Nephron progenitor cell (in vitro differentiated cells): Measurements from ENCODE around the gene MAP3K1.
"Not testable (repeated sequence)": the region's sequence is repeated elsewhere in the genome, so short reads cannot be mapped to it uniquely, and the experiment has no call there.

Experiments
- DNase-seq: peaks from one replicate; pipeline ENCODE4 v3.0.0; 2021
- H3K27ac Mint-ChIP-seq: 2 replicates; pipeline ENCODE4 v1.8.0; 2021; ENCODE audit warnings: mild to moderate bottlenecking, moderate library complexity, mixed read lengths
- H3K27me3 Mint-ChIP-seq: 2 replicates; pipeline ENCODE4 v1.8.0; 2021; ENCODE audit warnings: mild to moderate bottlenecking, low read depth, mixed read lengths; ENCODE audit not compliant: poor library complexity
- H3K36me3 Mint-ChIP-seq: 2 replicates; pipeline ENCODE4 v1.8.0; 2021; ENCODE audit warnings: low read depth, mixed read lengths
- H3K4me1 Mint-ChIP-seq: 2 replicates; pipeline ENCODE4 v1.8.0; 2021; ENCODE audit warnings: mixed read lengths
- H3K4me3 Mint-ChIP-seq: 2 replicates; pipeline ENCODE4 v1.8.0; 2021; ENCODE audit warnings: mild to moderate bottlenecking, moderate library complexity, mixed read lengths
- H3K9me3 Mint-ChIP-seq: 2 replicates; pipeline ENCODE4 v1.8.0; 2021; ENCODE audit warnings: mild to moderate bottlenecking, moderate library complexity, mixed read lengths
- CTCF ChIP-seq: fragments of 200-600 bp; sonication (generic); IDR thresholded peaks from 2 replicates; pipeline ENCODE4 v1.5.0; 2021; ENCODE audit warnings: antibody characterized with exemption

MAP3K1 gene

GRCh38 chr5:56817263-56818014 lies 2.1 kb downstream of the MAP3K1 start:
- Mint-ChIP-seq H3K4me1 (peaks cover 38% of the 10 kb centered on the region), H3K27me3 (peaks cover 18% of the 10 kb centered on the region), H3K27ac (peak overlapping the region; percentile 43), H3K4me3 (peak overlapping the region; percentile 87), H3K9me3 (no peaks in the 10 kb centered on the region), H3K36me3 (peaks cover 11% of the 10 kb centered on the region)
- DNase-seq: no peak
- no peak for TF ChIP-seq CTCF

GRCh38 chr5:56818450-56819037 lies 3.2 kb downstream of the MAP3K1 start:
- Mint-ChIP-seq H3K36me3 (peaks cover 18% of the 10 kb centered on the region), H3K4me3 (peak overlapping the region; percentile 40), H3K27ac (no peak overlapping the region), H3K4me1 (peaks cover 47% of the 10 kb centered on the region), H3K27me3 (peaks cover 11% of the 10 kb centered on the region), H3K9me3 (no peaks in the 10 kb centered on the region)
- no peak for DNase-seq
- TF ChIP-seq CTCF: peak; percentile 24

- peaks cover 18% of the 10 kb centered on the region for H3K36me3 Mint-ChIP-seq
- no peaks in the 10 kb centered on the region for H3K9me3 Mint-ChIP-seq
- peaks cover 6% of the 10 kb centered on the region for H3K27me3 Mint-ChIP-seq
- peak overlapping the region; percentile 28 for H3K4me3 Mint-ChIP-seq
- DNase-seq: no peak
- peaks cover 42% of the 10 kb centered on the region for H3K4me1 Mint-ChIP-seq
- no peak for TF ChIP-seq CTCF
- no peak overlapping the region for H3K27ac Mint-ChIP-seq
Measured at GRCh38 chr5:56819060-56819881, 3.9 kb downstream of the MAP3K1 start.

GRCh38 chr5:56821868-56822267 lies 6.5 kb downstream of the MAP3K1 start:
- not testable (repeated sequence) for H3K27me3 Mint-ChIP-seq, H3K27ac Mint-ChIP-seq, DNase-seq, H3K9me3 Mint-ChIP-seq, H3K4me3 Mint-ChIP-seq
- Mint-ChIP-seq H3K4me1 (peaks cover 58% of the 10 kb centered on the region), H3K36me3 (peaks cover 18% of the 10 kb centered on the region)

- peaks cover 18% of the 10 kb centered on the region for H3K36me3 Mint-ChIP-seq
- TF ChIP-seq CTCF: no peak
- no peak overlapping the region for H3K27ac Mint-ChIP-seq
- no peak for DNase-seq
- H3K4me3 Mint-ChIP-seq: no peak overlapping the region
- no peaks in the 10 kb centered on the region for H3K9me3 Mint-ChIP-seq
- peaks cover 2% of the 10 kb centered on the region for H3K27me3 Mint-ChIP-seq
- H3K4me1 Mint-ChIP-seq: peaks cover 51% of the 10 kb centered on the region
Measured at GRCh38 chr5:56822981-56823380, 7.6 kb downstream of the MAP3K1 start.

GRCh38 chr5:56824019-56824418 lies 8.7 kb downstream of the MAP3K1 start:
- Mint-ChIP-seq H3K4me3 (no peak overlapping the region), H3K9me3 (no peaks in the 10 kb centered on the region), H3K27me3 (peaks cover 2% of the 10 kb centered on the region), H3K27ac (no peak overlapping the region), H3K4me1 (peaks cover 47% of the 10 kb centered on the region), H3K36me3 (peaks cover 18% of the 10 kb centered on the region)
- TF ChIP-seq CTCF: no peak
- no peak for DNase-seq
